ENCODE data around the gene WNT5A. TPM values are rescaled to one million over a fixed set of nuclear protein-coding genes. Genes with fewer than 3 reads are reported as not detected.

WNT5A gene
- total RNA-seq, 4 donors from 2014 or later: 3.1 to 46.3 (median 11.3) TPM

DNA sequence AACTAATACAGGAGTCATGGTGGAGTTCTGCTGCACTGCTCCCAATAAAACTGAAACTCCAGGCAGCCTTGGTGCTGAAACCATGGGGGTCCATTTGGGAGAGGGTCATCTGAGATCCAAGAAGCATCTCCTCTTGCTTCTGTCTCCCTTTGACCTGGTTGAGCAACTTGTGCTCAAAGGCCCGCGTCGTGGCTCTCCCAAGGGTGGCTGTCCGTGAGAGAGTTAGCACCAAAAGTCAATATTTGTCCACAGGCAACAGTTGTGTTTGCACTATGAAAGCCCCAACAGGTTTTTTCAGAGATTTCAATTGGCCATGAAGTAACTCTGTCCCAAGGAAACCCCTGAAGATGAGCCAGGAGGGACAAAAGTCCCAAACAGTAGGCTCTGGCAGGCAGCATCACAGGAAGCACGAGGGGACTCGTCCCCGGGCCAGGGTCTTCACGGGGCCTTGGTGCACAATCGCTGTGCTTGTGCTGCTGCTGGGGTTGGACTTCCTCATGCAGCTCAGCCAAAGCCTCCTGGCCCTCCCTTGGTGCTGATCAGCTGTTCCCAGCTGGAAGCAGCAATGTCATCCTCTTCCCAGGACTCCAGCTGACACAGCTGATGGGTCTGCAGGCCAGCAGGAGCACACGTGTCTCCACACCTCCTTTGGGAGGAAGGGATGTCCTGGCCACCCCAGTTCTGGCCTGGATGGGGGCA, 39.4 kb upstream of the WNT5A start:
- no peaks in the 10 kb centered on the region for H3K27me3 ChIP-seq
- H3K4me3 ChIP-seq: no peak overlapping the region
- H3K36me3 ChIP-seq: no peaks in the 10 kb centered on the region
- no peaks in the 10 kb centered on the region for H3K9me3 ChIP-seq
- no peak overlapping the region for H3K27ac ChIP-seq
- H3K4me1 ChIP-seq: peaks cover 0 to 5% (median 0%) of the 10 kb centered on the region in 3 donors
- TF ChIP-seq EP300 (IDR thresholded peaks at IDR 0.05): no peak
- no peak for TF ChIP-seq POLR2AphosphoS5 (IDR thresholded peaks at IDR 0.05)
- no peak for TF ChIP-seq POLR2A (IDR thresholded peaks at IDR 0.05)
- TF ChIP-seq CTCF (IDR thresholded peaks at IDR 0.05): no peak
- ATAC-seq: no peak
- 54 to 93% methylated on average over 3 to 7 of the region's 10 CpGs for WGBS, 2 donors (ENCODE audit: low coverage in 1 of 2)

- Histone ChIP-seq H3K27ac (no peak overlapping the region), H3K4me1 (peaks cover 0 to 5% (median 0%) of the 10 kb centered on the region in 3 donors), H3K9me3 (no peaks in the 10 kb centered on the region), H3K4me3 (no peak overlapping the region), H3K36me3 (no peaks in the 10 kb centered on the region), H3K27me3 (no peaks in the 10 kb centered on the region)
- 83 to 94% methylated on average over 2 of the region's 3 CpGs for WGBS, 2 donors (ENCODE audit: low coverage in 1 of 2)
- TF ChIP-seq EP300 (IDR thresholded peaks at IDR 0.05): no peak
- TF ChIP-seq CTCF (IDR thresholded peaks at IDR 0.05): no peak
- no peak for TF ChIP-seq POLR2AphosphoS5 (IDR thresholded peaks at IDR 0.05)
- no peak for TF ChIP-seq POLR2A (IDR thresholded peaks at IDR 0.05)
- no peak for ATAC-seq
Measured at GRCh38 chr3:55525436-55525835, 38.3 kb upstream of the WNT5A start.

DNA sequence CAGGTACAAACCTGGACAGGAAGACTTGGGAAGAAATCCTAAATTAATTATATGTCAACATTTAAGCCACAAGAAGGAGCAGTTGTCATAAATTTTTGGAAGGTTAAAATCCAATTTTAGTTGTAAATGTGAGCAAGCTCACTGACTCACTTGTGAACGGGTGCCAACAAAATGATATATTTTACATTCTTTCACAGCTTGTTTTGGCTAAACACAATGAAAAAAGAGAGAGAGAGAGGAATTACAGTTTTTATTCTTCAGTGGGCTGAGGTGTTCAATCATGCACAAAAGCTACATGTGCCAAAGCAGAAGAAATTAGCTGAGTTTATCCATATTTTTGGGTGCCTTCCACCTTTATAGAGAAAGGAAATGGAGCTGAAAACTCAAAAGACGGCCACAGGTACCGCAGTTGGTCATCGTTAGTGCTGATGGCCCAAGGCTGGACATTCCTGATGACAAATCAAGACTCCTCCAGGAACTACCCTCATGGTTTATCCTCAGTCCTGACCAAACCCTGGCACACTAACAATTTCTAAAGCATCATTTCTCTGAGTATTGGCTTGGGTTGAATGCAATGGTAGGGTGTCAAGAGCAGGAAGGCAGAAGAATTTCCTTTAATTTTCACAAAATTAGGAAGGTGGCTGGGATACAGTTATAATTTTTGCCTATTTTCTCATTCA, 37.6 kb upstream of the WNT5A start:
- no peak for ATAC-seq
- H3K27ac ChIP-seq: no peak overlapping the region
- no peak overlapping the region for H3K4me3 ChIP-seq
- 47 to 57% methylated on average over 2 to 4 of the region's 4 CpGs for WGBS, 2 donors (ENCODE audit: low coverage in 1 of 2)
- TF ChIP-seq POLR2A (IDR thresholded peaks at IDR 0.05) (no peak), CTCF (IDR thresholded peaks at IDR 0.05) (no peak), EP300 (IDR thresholded peaks at IDR 0.05) (no peak), POLR2AphosphoS5 (IDR thresholded peaks at IDR 0.05) (no peak)
- no peaks in the 10 kb centered on the region for H3K36me3 ChIP-seq
- peaks cover 0 to 5% (median 0%) of the 10 kb centered on the region in 3 donors for H3K4me1 ChIP-seq
- no peaks in the 10 kb centered on the region for H3K27me3 ChIP-seq
- no peaks in the 10 kb centered on the region for H3K9me3 ChIP-seq

DNA sequence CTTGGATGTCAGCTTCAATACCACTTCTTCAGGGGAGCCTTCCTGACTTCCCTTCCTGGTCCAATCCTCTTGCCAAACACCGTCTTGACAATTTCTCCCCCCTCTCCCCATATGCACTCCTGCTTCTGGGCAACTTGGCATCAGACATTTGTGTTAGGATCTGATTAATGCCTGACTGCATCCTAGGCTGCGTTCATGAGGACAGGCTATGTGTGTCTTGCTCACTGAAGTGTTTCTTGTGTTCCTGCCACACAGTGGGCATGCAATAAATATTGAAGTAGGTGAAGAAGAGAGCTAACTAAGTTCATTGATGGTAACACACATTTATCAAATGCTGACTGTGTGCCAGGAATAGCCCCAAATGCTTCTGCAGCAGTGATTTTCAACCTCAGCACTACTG, 36.4 kb upstream of the WNT5A start:
- ATAC-seq: no peak
- Histone ChIP-seq H3K4me3 (no peak overlapping the region), H3K27ac (no peak overlapping the region), H3K36me3 (no peaks in the 10 kb centered on the region), H3K9me3 (no peaks in the 10 kb centered on the region), H3K4me1 (peaks cover 0 to 5% (median 0%) of the 10 kb centered on the region in 3 donors), H3K27me3 (no peaks in the 10 kb centered on the region)
- TF ChIP-seq CTCF (IDR thresholded peaks at IDR 0.05): no peak
- TF ChIP-seq POLR2A (IDR thresholded peaks at IDR 0.05): no peak
- no peak for TF ChIP-seq EP300 (IDR thresholded peaks at IDR 0.05)
- TF ChIP-seq POLR2AphosphoS5 (IDR thresholded peaks at IDR 0.05): no peak
- WGBS, 2 donors (ENCODE audit: low coverage in 1 of 2): 67 to 90% methylated on average over 1 to 2 of the region's 2 CpGs
